Iris pigment epithelial cell (primary cell): ENCODE results near the gene SOX4.
A peak's percentile ranks its signal among the peaks of the same experiment; 100 is the strongest.
"Not testable (repeated sequence)": the region's sequence is repeated elsewhere in the genome, so short reads cannot be mapped to it uniquely, and the experiment has no call there.

ENCODE experiments used
- DNase-seq: peaks from one replicate; pipeline ENCODE4 v3.0.0-alpha.2; 2011; ENCODE audit warnings: low read depth

SOX4 gene

GRCh38 chr6:21593412-21593926 is at the start of gene SOX4:
Gene SOX4 (plus strand): TSS chr6:21593751. CDS start chr6:21594535, 784 bp downstream.
- peak; percentile 98 for DNase-seq

GRCh38 chr6:21552286-21552685 is 41.3 kb upstream of the SOX4 start:
- DNase-seq, result not testable (repeated sequence)

GRCh38 chr6:21554286-21554685 is 39.3 kb upstream of the SOX4 start:
- no peak for DNase-seq

GRCh38 chr6:21555197-21555596 is 38.4 kb upstream of the SOX4 start:
- DNase-seq, result no peak

GRCh38 chr6:21556511-21556910 is 37.0 kb upstream of the SOX4 start:
- DNase-seq, result no peak

GRCh38 chr6:21556968-21557721 is 36.4 kb upstream of the SOX4 start:
- DNase-seq, result peak; percentile 12

GRCh38 chr6:21559238-21559637 is 34.3 kb upstream of the SOX4 start:
- no peak for DNase-seq

- DNase-seq, result no peak
These were observed 33.3 kb upstream of the SOX4 start for GRCh38 chr6:21560249-21560648.

GRCh38 chr6:21565431-21565830 is 28.1 kb upstream of the SOX4 start:
- no peak for DNase-seq

- no peak for DNase-seq
These were observed 15.0 kb upstream of the SOX4 start for GRCh38 chr6:21578523-21578922.

- peak; percentile 61 for DNase-seq
These were observed 10.9 kb upstream of the SOX4 start for GRCh38 chr6:21582651-21583050.

GRCh38 chr6:21586300-21586699 is 7.3 kb upstream of the SOX4 start:
- DNase-seq, result no peak

- no peak for DNase-seq
These were observed 6.8 kb upstream of the SOX4 start for GRCh38 chr6:21586740-21587178.

GRCh38 chr6:21587179-21587960 is 6.2 kb upstream of the SOX4 start:
- DNase-seq, result peak; percentile 76

GRCh38 chr6:21587961-21588480 is 5.5 kb upstream of the SOX4 start:
- peak; percentile 70 for DNase-seq

GRCh38 chr6:21588481-21589351 is 4.8 kb upstream of the SOX4 start:
- peak; percentile 95 for DNase-seq

- DNase-seq, result peak; percentile 82
These were observed 3.9 kb upstream of the SOX4 start for GRCh38 chr6:21589352-21590345.

GRCh38 chr6:21590346-21590745 is 3.2 kb upstream of the SOX4 start:
- DNase-seq, result peak; percentile 13

- peak; percentile 51 for DNase-seq
These were observed 2.1 kb upstream of the SOX4 start for GRCh38 chr6:21591446-21591845.

- DNase-seq, result no peak
These were observed 598 bp upstream of the SOX4 start for GRCh38 chr6:21592953-21593352.
